LNCAP (cell line): Measurements from ENCODE around the gene MTMR4.

Experiments
- TF ChIP-seq, protein P1 (sequence below): fragments of 450-650 bp; IDR thresholded peaks from 2 replicates; pipeline ENCODE4 v1.5.1; 2017; ENCODE audit warnings: mild to moderate bottlenecking

Gene MTMR4

DNA sequence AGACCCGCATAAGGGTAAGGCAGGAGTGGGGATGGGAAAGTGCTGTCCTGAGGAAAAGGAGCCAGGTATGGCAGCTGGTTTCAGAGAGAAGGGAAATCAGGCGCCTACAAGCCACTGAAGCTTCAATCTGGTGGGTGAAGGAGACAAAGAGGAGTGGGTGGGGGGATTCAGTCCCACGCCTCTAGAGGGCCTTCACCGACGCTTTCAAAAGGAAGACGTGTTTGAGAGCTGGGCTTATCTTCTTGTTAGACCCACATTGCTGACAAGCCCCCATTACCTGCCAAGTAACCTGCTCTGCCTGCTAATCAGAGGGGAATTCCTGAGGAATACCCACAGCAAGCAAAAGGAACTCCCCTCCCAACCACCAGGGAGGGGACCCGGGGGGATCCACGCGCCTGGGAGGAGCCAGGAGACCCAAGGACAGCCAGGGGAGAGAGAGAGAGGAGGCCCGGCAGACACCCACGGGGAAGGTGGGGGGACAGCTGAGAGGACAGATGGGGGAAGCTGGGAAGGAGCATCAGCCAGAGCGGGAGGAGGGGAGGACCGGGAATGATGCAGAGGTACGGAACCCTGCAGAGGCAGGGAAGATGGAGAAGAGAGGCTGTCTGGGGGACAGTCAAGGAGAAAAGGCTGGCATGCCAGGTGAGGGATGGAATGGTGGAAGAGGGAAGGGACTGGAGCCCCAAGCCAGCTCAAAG, 1.0 kb downstream of the MTMR4 start:
- TF ChIP-seq, protein P1, sequence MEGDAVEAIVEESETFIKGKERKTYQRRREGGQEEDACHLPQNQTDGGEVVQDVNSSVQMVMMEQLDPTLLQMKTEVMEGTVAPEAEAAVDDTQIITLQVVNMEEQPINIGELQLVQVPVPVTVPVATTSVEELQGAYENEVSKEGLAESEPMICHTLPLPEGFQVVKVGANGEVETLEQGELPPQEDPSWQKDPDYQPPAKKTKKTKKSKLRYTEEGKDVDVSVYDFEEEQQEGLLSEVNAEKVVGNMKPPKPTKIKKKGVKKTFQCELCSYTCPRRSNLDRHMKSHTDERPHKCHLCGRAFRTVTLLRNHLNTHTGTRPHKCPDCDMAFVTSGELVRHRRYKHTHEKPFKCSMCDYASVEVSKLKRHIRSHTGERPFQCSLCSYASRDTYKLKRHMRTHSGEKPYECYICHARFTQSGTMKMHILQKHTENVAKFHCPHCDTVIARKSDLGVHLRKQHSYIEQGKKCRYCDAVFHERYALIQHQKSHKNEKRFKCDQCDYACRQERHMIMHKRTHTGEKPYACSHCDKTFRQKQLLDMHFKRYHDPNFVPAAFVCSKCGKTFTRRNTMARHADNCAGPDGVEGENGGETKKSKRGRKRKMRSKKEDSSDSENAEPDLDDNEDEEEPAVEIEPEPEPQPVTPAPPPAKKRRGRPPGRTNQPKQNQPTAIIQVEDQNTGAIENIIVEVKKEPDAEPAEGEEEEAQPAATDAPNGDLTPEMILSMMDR, result no peak

DNA sequence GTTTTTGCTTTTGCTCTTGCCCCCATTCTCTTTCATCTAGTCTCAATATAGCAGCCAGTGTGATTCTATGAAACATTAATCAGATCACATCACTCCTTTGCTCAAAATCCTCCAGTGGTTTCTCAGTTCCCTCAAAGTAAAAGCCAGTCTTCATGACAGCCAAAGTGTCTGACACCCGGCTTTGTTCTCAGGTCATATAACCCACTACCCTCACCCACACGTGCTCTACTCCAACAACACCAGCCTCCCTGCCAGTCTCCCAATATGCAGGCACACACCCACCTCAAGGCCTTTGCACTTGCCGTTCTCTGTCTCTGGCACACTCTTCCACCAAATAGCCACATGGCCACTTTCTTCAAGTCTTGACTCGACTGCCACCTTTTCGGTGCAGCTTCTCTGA, 4.4 kb downstream of the MTMR4 start:
- TF ChIP-seq, protein P1, result no peak

DNA sequence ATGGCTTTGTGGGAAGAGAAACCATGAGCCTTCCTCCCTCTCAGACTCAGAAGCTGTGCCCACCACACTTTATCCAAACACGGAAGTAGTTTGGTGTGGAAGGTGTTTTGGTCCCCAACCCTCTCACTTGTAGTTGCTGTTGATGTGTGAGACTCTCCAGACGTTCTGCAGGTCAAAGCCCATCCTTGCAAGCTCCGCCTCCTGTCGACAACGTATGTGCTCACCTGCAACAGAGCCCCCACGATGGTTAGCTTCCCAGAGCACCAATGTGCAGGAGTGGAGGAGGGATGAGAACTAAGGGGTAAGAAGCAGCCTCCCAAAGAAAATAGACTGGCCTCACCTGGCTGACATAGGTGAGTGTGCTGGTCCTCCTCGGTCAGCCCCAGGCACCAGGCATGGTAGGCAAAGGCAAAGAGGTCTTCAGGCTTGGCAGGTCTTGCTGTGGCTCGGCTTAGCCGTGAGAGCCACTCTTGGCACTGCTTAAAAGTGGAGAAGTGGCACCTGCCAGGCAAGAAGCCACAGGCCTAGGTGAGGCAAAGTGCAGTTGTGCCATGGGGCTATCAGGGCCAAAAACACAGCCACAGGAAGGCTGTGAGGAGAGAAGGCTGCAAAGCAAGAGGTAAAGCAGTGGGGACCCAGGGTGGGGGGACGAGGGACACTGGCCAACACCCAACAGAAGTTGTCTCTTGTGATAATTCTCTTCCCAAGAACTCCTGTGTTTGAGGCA, 5.9 kb downstream of the MTMR4 start:
- TF ChIP-seq, protein P1, result no peak

DNA sequence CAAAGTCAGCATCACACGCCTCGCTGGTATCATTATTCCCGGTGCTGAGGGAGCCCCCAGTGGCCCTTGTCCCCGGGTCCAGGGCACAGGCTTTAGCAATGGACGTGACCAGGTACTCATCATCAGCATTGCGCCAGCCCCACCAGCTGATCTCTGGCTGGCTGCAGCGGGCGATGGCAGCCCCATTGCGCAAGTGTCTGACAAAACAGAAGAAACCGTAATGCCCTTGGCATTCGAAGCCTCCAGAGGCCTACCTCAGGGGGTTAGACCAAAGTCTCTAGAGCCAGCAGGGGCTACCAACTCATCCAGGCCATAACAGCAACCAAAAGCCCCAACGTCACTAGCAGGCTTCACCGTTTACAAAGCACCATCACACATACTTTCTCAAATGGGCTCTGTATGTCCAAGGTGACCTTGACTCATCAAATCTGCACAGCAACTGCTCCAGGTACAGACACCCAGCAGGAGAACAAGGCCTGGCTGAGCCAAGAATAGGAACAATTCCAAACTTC, 7.3 kb downstream of the MTMR4 start:
- TF ChIP-seq, protein P1, result no peak

DNA sequence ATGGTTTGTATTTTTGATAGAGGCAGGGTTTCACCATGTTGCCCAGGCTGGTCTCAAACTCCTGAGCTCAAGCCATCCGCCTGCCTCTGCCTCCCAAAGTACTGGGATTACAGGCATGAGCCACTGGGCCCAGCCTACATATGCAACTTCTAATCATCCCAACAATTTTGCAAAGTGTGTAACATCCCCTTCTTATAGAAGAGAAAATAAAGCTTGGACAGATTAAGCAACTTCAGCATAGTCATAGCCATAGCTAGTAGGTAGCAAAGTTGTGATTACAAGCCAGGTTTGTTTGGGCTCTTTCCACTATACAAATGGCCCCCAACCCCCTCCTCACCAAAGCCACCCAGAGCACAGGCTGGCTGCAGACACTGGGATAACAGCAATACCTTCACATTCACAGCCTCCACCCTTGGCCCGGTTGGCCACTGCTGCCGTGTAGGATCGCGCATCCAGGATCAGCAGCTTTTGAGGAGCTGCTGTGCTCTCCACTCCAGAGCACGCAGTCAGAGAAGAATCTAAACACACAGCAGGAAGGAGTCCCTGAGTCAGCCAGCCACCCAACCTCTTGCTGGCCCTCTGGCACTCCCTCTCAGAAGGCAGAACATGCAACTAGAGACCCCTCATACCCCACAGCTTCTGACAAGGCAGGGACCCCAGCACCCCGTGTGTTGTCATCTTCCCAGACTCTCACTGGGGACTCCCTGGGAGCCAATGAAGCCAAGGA, 7.9 kb downstream of the MTMR4 start:
- TF ChIP-seq, protein P1, result no peak

DNA sequence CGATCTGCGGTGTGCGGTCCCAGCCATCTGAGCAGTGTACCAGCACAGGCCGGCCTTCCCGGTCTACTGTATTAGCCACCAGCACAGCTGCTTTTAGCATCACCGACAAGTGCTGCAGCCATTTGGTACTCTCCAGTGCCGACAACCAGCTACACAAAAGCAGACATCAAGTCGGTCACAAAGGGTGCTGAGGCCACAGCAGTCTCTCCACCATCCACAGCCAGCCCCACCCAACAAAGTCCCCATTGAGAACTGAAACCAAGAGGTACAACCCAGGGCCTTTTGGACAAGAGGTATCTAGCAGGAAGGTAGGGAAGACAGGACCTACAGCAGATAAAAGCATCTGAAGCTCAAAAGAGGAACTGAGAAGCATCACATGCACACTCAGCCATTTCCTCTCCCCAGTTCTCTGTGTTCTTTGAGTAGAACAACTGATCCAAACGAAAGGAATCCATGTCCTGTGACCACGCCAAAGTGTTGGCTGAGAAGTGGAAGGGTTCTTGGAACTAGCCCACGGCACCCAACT, 9.5 kb downstream of the MTMR4 start:
- TF ChIP-seq, protein P1, result no peak

DNA sequence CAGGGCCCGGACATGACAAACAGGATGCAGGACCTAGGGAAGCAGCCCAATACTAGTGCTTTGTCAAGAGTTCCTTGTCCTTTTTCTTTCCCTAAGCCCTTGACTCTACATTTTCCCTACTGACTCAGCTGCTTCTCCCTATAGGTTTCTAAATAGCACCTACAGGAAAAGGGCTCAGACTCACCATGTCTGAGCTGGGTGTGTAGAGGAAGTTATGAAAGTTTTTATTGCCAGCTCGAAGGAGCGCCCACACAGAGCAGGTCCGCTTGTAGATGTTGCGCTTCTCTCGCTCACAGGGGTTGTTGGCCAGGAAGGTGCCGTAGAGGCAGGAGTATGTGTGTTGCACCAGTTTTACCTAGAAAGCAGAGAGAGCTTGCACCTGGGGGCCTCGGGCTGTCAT, 10.6 kb downstream of the MTMR4 start:
- TF ChIP-seq, protein P1, result no peak
